OCI-LY1 (cell line): ENCODE results near the gene CD40LG.

ENCODE experiments used
- H2AFZ ChIP-seq: fragments of 200-600 bp; sonication (generic), shearing (Covaris generic); 2 replicates; pipeline ENCODE4 v1.6.0; 2014; ENCODE audit warnings: antibody characterized with exemption, mild to moderate bottlenecking, low read length
- H3F3A ChIP-seq: fragments of 200-600 bp; sonication (generic), shearing (Covaris generic); 2 replicates; pipeline ENCODE4 v1.6.0; 2014; ENCODE audit warnings: mild to moderate bottlenecking, antibody characterized with exemption, low read length, moderate library complexity; ENCODE audit not compliant: insufficient read depth
- H3K27ac ChIP-seq: fragments of 200-600 bp; sonication (generic); 2 replicates; pipeline ENCODE4 v1.5.1; 2014; ENCODE audit warnings: low read length, mixed run types, mild to moderate bottlenecking, low read depth; ENCODE audit not compliant: poor library complexity, severe bottlenecking
- H3K27me3 ChIP-seq: fragments of 200-600 bp; sonication (generic); 2 replicates; pipeline ENCODE4 v1.6.0; 2014; ENCODE audit warnings: antibody characterized with exemption, mild to moderate bottlenecking, low read length, moderate library complexity; ENCODE audit not compliant: insufficient read depth
- H3K36me3 ChIP-seq: fragments of 200-600 bp; sonication (generic); 2 replicates; pipeline ENCODE4 v1.6.1; 2014; ENCODE audit warnings: mild to moderate bottlenecking, antibody characterized with exemption, low read length, moderate library complexity, mixed read lengths; ENCODE audit not compliant: insufficient read depth
- H3K4me1 ChIP-seq: fragments of 200-600 bp; sonication (generic); 2 replicates; pipeline ENCODE4 v1.5.1; 2014; ENCODE audit warnings: mild to moderate bottlenecking, low read length, moderate library complexity; ENCODE audit not compliant: insufficient read depth, severe bottlenecking
- H3K4me2 ChIP-seq: fragments of 200-600 bp; sonication (generic), shearing (Covaris generic); 2 replicates; pipeline ENCODE4 v1.6.1; 2014; ENCODE audit warnings: low read length
- H3K4me3 ChIP-seq: fragments of 200-600 bp; sonication (generic); 2 replicates; pipeline ENCODE4 v1.5.1; 2014; ENCODE audit warnings: low read length, low read depth, mild to moderate bottlenecking, mixed read lengths; ENCODE audit not compliant: poor library complexity, severe bottlenecking
- H3K79me2 ChIP-seq: fragments of 200-600 bp; shearing (Covaris generic); 2 replicates; pipeline ENCODE4 v1.6.1; 2016; ENCODE audit warnings: mixed run types, low read length, mixed read lengths; ENCODE audit not compliant: insufficient read depth
- H3K9ac ChIP-seq: fragments of 200-600 bp; sonication (generic), shearing (Covaris generic); 2 replicates; pipeline ENCODE4 v1.6.1; 2014; ENCODE audit warnings: mild to moderate bottlenecking, low read length, mixed read lengths
- H3K9me2 ChIP-seq: fragments of 200-600 bp; sonication (generic), shearing (Covaris generic); 2 replicates; pipeline ENCODE4 v1.6.1; 2014; ENCODE audit warnings: low read depth, mild to moderate bottlenecking, low read length, mixed read lengths
- H3K9me3 ChIP-seq: fragments of 200-600 bp; shearing (Covaris generic); 2 replicates; pipeline ENCODE4 v1.6.1; 2014; ENCODE audit warnings: low read length, mixed read lengths
- H4K20me1 ChIP-seq: fragments of 200-600 bp; sonication (generic), shearing (Covaris generic); 2 replicates; pipeline ENCODE4 v1.6.0; 2016; ENCODE audit warnings: mild to moderate bottlenecking, low read length; ENCODE audit not compliant: insufficient read depth
- EZH2 ChIP-seq: fragments of 200-600 bp; sonication (generic), shearing (Covaris generic); IDR thresholded peaks from 2 replicates; pipeline ENCODE4 v1.8.0; 2017; ENCODE audit warnings: borderline replicate concordance, mixed run types, mild to moderate bottlenecking, antibody characterized with exemption, low read length, moderate library complexity, mixed read lengths
- TF ChIP-seq, protein P1 (sequence below): fragments of 200-600 bp; sonication (generic), shearing (Covaris generic); IDR thresholded peaks from 2 replicates; pipeline ENCODE4 v1.5.1; 2017; ENCODE audit warnings: mild to moderate bottlenecking, antibody characterized with exemption, low read length, moderate library complexity, mixed read lengths

CD40LG gene

DNA sequence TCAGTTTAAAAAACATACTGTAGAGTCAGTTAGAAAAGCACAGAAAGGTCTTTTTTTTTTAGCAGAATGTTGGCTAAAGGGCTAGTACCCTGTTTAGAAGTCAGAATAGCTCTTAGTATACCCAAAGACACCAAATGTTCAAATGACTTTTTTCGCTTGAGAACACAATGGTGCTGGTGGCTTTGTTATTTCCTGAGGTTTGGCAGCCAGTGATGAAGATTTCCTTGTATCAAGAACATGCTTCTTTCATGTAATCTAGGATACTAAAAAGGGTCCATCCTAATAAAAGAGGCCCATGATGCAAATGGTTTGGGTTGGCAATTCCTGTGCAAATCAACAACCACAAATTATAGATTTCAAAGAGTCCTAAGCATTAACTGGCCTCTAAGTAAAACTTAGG, 21.1 kb upstream of the CD40LG start:
- no peak overlapping the region for H3K4me3 ChIP-seq
- no peak for TF ChIP-seq EZH2
- TF ChIP-seq, protein P1, sequence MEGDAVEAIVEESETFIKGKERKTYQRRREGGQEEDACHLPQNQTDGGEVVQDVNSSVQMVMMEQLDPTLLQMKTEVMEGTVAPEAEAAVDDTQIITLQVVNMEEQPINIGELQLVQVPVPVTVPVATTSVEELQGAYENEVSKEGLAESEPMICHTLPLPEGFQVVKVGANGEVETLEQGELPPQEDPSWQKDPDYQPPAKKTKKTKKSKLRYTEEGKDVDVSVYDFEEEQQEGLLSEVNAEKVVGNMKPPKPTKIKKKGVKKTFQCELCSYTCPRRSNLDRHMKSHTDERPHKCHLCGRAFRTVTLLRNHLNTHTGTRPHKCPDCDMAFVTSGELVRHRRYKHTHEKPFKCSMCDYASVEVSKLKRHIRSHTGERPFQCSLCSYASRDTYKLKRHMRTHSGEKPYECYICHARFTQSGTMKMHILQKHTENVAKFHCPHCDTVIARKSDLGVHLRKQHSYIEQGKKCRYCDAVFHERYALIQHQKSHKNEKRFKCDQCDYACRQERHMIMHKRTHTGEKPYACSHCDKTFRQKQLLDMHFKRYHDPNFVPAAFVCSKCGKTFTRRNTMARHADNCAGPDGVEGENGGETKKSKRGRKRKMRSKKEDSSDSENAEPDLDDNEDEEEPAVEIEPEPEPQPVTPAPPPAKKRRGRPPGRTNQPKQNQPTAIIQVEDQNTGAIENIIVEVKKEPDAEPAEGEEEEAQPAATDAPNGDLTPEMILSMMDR = no peak
- no peaks in the 10 kb centered on the region for H3K27me3 ChIP-seq
- H3K9me3 ChIP-seq = no peaks in the 10 kb centered on the region
- no peaks in the 10 kb centered on the region for H3K36me3 ChIP-seq
- H3K9me2 ChIP-seq = no peaks in the 10 kb centered on the region
- no peak overlapping the region for H3K4me2 ChIP-seq
- H3K79me2 ChIP-seq = no peaks in the 10 kb centered on the region
- no peaks in the 10 kb centered on the region for H4K20me1 ChIP-seq
- H2AFZ ChIP-seq = no peak overlapping the region
- H3K4me1 ChIP-seq = no peaks in the 10 kb centered on the region
- no peaks in the 10 kb centered on the region for H3F3A ChIP-seq
- H3K27ac ChIP-seq = no peak overlapping the region
- H3K9ac ChIP-seq = no peak overlapping the region

DNA sequence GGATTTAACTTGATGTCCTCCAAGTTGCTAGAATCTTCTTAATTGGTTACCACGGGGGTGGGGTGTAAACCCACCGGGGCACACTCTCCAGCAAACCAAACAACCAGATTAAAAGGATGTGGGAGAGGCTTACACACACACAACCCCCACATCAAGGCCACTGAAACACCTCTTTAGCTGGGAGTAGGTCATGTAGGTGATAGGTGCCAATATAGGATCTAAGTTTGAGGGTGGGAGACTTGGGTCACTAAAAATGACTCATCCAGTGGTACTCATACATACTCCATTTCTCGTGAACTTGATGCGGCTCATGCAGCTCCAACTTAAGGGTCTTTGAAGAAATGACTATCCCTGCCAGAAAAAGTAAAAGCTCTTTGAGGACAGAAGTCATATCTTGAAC, 20.5 kb upstream of the CD40LG start:
- H3K27ac ChIP-seq = no peak overlapping the region
- no peak overlapping the region for H3K9ac ChIP-seq
- no peaks in the 10 kb centered on the region for H4K20me1 ChIP-seq
- no peaks in the 10 kb centered on the region for H3K27me3 ChIP-seq
- H3K4me2 ChIP-seq = no peak overlapping the region
- H3K79me2 ChIP-seq = no peaks in the 10 kb centered on the region
- no peak overlapping the region for H3K4me3 ChIP-seq
- no peaks in the 10 kb centered on the region for H3F3A ChIP-seq
- no peaks in the 10 kb centered on the region for H3K36me3 ChIP-seq
- no peak for TF ChIP-seq EZH2
- TF ChIP-seq, protein P1 = no peak
- H3K9me2 ChIP-seq = no peaks in the 10 kb centered on the region
- H3K9me3 ChIP-seq = no peaks in the 10 kb centered on the region
- no peaks in the 10 kb centered on the region for H3K4me1 ChIP-seq
- H2AFZ ChIP-seq = no peak overlapping the region

DNA sequence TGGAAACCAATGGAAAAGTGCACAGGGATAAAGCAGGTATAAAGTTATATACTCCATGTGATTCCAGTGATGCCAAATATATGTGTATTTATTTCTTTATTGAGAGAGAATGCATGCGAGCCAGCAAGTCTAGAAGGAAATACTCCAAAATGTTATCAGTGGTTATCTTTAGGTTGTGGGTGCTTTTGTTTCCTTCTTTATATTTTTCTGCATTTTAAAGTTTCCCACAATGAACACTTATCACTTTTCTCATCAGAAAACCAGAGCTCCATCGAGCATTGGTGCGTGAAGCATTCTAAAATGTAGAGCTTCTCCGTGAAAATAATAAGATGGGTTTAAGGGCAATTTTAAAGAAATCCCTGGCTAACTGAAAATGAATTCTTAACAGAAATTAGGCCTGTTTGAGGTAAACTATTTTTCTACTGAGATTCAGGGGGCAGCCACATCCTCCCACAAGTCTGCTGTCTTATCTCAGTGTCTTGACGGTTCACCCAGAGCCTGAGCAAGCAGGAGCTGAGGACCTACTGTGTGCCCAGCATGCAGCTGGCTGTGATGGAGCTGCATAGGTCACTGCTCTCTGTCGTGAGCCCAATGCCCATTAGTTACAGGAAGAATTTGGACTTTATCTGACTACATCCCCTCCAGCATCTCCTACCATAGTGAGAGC, 18.7 kb upstream of the CD40LG start:
- Histone ChIP-seq H3K4me3 (no peak overlapping the region), H3K4me1 (no peaks in the 10 kb centered on the region), H3F3A (no peaks in the 10 kb centered on the region), H3K9me3 (no peaks in the 10 kb centered on the region), H4K20me1 (no peaks in the 10 kb centered on the region), H3K9ac (no peak overlapping the region), H3K36me3 (no peaks in the 10 kb centered on the region), H2AFZ (no peak overlapping the region), H3K9me2 (no peaks in the 10 kb centered on the region), H3K27ac (no peak overlapping the region), H3K4me2 (no peak overlapping the region), H3K27me3 (no peaks in the 10 kb centered on the region), H3K79me2 (no peaks in the 10 kb centered on the region)
- TF ChIP-seq, protein P1 = no peak
- no peak for TF ChIP-seq EZH2
